RCC 7860 (cell line): ENCODE results near the gene RNF180.
"Not testable (repeated sequence)": the region's sequence is repeated elsewhere in the genome, so short reads cannot be mapped to it uniquely, and the experiment has no call there.

Experiments used
- DNase-seq: peaks from one replicate; pipeline ENCODE4 v3.0.0-alpha.2; 2015; ENCODE audit warnings: low spot score
- FAIRE-seq: peaks from 2 replicates; lab custom pipeline; 2012; peaks lifted over from hg19 to GRCh38; lab: Jason Lieb, UNC

Gene RNF180

DNA sequence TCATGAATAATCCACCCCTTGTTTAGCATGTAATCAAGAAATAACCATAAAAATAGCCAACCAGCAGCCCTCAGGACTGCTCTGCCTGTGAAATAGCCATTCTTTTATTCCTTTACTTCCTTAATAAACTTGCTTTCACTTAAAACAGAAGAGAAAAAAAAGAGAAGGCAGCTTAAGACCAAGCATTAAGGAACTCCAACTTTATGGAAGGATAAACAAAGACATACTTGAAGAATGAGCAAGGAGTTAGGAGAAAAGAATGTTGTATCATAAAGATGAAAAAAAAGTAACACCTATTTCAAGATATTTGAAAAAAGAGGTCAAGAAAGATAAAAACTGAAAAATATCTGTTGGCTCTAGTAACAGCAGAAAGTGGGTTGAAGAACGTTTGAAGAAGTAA, 107.6 kb downstream of the RNF180 start:
- no peak for FAIRE-seq
- DNase-seq = no peak

DNA sequence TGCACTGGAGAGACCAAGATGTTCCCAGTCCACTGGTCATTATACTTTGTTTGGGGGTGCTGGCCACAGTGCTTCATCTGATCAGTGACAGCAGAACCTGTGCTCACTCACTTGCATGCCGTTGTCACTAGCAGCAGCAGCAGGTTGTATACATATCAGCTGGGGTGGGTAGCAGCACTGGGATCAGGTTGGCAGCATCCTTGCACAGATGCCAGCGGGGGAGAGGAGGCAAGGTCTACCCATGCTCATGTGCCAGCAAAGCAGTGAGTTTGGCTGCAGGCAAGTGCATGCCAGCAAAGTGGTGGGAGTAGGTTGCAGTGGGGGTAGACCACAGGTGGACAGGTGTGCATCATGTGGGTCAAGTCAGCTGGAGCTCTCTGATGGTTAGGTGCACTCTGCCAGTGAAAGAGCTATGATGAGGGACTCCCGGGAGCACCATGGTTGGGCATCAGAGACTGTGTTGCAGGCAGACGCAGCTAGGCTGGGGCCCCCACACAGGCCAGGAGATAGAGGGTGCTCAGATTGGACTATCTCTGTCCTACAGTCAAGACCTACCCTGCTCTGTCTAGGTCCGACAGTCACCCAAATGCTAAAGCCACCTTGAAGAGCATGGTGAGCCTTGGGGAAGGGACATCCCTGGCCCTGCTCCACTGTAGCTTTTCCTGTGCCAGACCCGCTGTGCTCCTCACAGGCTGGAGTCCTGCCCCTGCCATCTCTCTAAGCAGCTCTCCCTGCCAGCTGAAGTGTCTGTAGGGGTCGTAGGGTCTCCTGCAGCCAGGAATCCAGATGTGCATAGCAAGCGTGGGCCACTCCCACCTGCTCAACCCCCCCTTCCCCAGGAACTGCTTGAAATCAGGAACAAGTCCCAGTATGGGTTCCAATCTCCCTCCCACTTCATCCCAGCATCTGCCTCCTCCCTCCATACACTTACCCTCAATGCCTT, 119.8 kb downstream of the RNF180 start:
- FAIRE-seq (no peak), DNase-seq (no peak)

GRCh38 chr5:64286381-64286780, 120.7 kb downstream of the RNF180 start:
- FAIRE-seq (no peak), DNase-seq (no peak)

DNA sequence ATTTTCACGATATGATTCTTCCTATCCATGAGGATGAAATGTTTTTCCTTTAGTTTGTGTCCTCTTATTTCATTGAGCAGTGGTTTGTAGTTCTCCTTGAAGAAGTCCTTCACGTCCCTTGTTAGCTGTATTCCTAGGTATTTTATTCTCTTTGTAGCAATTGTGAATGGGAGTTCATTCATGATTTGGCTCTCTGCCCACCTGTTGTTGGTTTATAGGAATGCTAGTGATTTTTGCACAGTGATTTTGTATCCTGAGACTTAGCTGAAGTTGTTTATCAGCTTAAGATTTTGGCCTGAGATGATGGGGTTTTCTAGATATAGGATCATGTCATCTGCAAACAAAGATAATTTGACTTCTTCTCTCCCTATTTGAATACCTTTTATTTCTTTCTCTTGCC, 122.9 kb downstream of the RNF180 start:
- not testable (repeated sequence) for DNase-seq, FAIRE-seq

- no peak for FAIRE-seq
- peak; percentile 3 for DNase-seq
Measured at GRCh38 chr5:64292611-64293215, 127.1 kb downstream of the RNF180 start.

DNA sequence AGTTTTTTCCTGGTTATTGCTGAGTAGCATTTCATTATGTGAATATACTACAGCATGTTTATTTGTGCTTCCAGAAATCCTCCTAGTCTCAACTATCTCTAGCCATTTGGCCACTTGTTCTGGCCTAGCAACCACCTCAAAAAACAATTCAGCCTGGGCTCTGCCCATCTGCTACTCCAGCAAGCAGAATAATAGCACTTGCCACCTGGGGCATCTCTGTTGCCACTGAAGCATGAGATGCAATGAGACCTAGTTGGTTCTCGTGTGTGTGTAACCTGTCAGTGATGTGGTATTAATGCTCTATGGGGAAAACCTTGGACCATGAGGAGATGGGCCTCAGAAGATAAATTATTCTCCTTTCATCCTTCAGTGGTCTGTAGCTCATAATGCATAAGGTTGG, 129.5 kb downstream of the RNF180 start:
- no peak for DNase-seq

DNA sequence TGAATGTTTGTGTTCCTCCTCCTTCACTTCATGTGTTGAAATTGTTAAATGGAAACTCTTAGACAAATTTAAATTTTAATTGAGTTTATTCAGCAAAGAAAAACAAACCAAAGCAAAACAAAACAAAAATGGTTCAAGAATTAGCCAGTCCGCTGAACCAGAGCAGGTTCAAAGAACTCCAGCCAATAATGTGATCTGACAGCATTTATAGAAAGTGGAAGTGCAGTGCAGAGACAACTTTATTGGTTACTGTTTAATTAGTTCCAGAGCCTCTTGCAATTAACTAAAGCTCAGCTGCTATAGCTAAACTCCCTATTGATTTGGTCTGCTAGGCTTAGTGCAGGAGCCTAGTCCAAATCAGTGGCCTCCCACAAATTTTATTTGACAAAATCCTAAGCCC, 132.9 kb downstream of the RNF180 start:
- FAIRE-seq = no peak

More for the DNA sequence above, 129.5 kb downstream of the RNF180 start:
- no peak for FAIRE-seq

DNA sequence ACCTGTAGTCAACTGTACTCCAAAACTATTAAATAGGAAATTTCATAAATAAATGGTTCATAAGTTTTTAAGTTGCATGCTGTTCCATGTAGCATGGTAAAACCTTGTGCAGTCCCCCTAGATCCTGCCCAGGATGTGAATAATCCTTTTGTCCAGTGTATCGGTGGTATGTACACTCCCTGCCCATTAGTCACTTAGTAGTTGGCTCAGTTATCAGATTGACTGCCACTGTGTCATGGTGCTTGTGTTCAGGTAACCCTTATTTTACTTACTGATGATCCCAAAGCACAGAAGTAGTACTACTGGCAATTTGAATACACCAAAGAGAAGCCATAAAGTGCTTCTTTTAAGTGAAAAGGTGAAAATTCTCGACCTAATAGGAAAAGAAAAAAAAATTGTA, 134.2 kb downstream of the RNF180 start:
- DNase-seq (no peak), FAIRE-seq (no peak)

More for the DNA sequence above, 132.9 kb downstream of the RNF180 start:
- DNase-seq = no peak

GRCh38 chr5:64301566-64301965, 135.9 kb downstream of the RNF180 start:
- FAIRE-seq = no peak
- DNase-seq = no peak

DNA sequence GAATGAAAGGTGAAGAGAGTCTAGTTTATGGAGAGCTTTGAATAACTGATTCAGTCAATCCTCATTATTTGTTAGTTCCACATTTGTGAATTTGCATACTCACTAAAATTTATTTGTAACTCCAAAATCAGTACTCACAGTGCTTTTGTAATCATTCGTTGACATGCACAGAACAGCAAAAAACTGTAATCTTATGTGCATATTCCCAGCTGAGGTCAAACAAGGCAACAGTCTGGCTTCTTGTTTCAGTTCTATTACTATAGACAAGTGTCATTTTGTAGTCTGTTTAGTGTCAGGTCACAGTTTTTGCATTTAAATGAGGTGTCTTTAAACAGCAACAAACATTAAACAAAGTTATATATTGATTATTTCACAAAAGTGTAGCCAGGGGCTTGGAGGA, 142.5 kb downstream of the RNF180 start:
- DNase-seq (no peak), FAIRE-seq (no peak)

DNA sequence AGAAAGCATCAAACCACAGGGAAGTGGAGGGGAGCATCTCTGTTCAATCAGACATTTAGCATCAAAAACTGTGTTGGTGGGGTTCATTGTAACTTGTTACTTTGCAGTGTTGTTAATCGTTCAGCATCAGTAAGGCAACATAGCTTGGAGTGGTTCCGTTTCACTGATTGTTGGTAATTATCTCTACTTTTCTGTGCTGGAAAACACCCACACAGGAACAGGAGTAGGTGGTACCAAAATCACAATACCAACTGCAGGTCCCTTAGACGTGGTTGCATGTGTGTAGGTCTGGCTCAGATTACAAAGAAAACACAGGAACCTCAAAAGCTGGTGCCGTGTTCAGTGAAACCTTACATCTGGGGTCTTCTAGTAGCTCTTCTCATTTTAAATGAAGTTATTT, 146.8 kb downstream of the RNF180 start:
- DNase-seq = no peak
- FAIRE-seq = no peak

DNA sequence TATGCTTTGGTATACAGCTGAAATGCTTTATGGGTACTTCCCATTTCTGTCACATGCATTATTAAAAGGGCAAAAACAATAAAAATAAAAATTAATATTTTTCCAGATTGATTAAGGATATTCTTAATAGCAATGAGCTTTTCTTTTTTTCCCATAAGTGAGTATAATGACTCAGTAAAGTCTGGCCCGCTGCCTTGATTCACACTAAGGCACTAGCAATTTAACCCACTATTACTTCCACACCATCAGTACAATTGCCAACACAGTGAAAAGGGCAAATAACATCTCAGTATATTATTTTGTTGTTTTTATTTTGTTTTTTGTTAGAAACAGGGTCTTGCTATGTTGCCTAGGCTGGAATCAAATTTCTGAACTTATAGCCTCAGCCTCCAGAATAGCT, 150.1 kb downstream of the RNF180 start:
- no peak for DNase-seq
- FAIRE-seq = no peak

GRCh38 chr5:64318175-64318574, 152.5 kb downstream of the RNF180 start:
- no peak for FAIRE-seq
- DNase-seq = no peak

DNA sequence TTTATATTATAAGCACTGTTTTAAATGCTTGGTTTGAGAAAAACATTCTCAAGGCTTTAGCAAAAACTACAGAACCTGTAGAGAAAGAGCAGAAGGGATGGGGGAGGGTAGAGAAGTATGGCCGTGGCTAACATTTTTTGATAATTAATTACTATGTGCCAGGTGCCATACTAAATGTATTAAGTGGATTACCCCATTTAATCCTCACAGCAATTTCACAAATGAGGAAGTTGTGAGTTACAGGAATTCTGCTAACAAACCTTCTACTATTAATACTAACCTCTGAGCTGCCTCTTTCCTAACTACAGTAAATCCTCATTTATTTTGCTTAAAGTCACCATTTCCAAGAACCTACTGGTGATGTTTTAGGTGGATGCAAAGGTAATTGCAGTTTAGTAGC, 157.9 kb downstream of the RNF180 start:
- DNase-seq (no peak), FAIRE-seq (no peak)

GRCh38 chr5:64330728-64331231, 165.1 kb downstream of the RNF180 start:
- FAIRE-seq (no peak), DNase-seq (no peak)

DNA sequence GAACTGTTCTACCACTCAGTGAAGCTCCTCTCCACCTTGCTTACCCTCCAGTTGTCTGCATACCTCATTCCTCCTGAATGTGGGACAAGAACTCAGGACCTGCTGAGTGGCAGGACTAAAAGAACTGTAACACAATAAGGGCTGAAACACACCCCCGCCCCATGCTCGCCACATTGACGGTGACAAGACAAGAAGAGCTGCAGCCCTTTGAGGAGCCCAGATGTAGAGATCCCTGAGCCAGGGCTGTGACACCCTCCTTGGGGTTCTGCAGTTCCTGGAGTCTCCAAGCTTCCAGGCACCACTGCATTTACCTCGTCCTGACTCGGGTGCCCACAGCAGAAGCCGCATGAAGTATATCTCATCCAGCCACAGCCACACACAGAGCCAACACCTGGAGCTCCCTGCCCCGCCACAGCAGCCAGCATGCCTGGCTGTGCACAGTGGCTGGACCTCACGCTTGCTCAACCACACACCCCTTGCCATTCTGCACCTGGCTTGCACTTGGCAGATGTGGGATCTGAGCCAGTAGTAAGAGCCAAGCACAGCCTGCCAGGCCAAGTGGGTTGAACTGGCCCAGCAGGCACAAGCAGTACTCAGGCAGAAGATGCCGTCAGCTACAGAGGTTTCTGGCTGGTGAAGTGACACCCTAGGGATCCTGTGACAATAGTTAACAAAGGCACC, 166.1 kb downstream of the RNF180 start:
- no peak for DNase-seq
- FAIRE-seq = no peak

DNA sequence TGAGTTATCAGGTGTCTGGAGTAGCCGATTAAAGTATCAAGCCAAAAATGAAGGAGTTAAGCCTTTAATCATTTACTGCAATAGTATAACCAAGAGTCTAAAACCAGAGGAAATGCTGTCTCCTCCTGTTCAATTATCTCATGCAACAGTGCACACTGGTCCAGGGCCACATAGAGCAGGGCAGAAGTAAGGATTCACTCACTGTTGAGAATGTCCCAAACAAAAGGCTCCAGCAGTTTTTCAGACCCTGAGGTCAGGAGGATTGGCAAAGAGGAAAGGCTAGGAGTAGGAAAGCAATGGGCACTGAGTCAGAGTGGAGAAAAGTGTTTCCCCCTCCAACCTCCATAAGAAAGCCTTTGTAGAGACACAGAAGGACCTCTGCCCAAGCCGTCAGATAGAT, 168.2 kb downstream of the RNF180 start:
- FAIRE-seq = no peak
- DNase-seq = no peak

GRCh38 chr5:64339769-64340168, 174.1 kb downstream of the RNF180 start:
- FAIRE-seq (no peak), DNase-seq (no peak)

DNA sequence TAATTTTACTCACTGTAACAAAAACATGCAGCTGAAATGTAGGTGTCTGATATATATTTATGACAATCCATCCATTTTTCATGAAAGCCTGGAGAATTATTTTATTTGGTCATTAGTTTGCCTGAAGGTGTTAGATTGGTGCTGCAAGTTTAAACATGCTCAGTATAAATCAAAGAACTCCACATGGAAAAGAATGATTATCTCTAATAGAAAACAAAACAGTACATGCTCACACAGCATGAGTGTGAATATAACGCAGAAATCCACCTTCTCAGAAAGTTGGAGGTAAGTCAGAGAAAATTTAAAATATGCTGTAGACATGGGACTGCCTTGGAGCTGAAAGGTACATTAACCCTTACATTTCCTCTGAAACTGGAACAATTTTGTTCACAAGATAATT, 174.7 kb downstream of the RNF180 start:
- FAIRE-seq (no peak), DNase-seq (no peak)

GRCh38 chr5:64341340-64341739, 175.7 kb downstream of the RNF180 start:
- FAIRE-seq (no peak), DNase-seq (no peak)

GRCh38 chr5:64344501-64344900, 178.9 kb downstream of the RNF180 start:
- DNase-seq (no peak), FAIRE-seq (no peak)
